HG03175 (cell line): Measurements from ENCODE around the gene NPTN.

ENCODE experiments used
- ATAC-seq: cut with Tn5 transposase; IDR thresholded peaks from one replicate; pipeline ENCODE4 v1.9.1; 2021; ENCODE audit warnings: mild to moderate bottlenecking, moderate library complexity; ENCODE audit not compliant: unreplicated experiment

The NPTN gene

DNA sequence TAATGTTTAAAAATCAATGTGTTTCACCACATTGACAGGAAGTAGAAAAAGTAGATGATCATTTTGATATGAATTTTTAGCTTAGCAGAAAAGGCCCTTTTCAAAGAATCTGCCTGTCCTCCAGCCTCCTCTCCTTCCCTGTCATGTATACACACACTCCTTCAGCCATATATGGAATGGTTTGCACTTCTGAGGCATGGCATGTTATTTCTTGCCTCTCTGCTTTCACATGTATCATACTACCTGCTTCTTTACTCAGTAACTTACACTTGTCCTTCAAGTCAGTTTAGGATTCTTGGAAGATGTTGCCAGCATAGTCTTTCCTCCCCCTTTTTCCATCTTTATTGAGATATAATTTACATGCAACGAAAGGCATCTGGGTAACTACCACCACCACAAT is 111.2 kb downstream of the NPTN start:
- no peak for ATAC-seq

DNA sequence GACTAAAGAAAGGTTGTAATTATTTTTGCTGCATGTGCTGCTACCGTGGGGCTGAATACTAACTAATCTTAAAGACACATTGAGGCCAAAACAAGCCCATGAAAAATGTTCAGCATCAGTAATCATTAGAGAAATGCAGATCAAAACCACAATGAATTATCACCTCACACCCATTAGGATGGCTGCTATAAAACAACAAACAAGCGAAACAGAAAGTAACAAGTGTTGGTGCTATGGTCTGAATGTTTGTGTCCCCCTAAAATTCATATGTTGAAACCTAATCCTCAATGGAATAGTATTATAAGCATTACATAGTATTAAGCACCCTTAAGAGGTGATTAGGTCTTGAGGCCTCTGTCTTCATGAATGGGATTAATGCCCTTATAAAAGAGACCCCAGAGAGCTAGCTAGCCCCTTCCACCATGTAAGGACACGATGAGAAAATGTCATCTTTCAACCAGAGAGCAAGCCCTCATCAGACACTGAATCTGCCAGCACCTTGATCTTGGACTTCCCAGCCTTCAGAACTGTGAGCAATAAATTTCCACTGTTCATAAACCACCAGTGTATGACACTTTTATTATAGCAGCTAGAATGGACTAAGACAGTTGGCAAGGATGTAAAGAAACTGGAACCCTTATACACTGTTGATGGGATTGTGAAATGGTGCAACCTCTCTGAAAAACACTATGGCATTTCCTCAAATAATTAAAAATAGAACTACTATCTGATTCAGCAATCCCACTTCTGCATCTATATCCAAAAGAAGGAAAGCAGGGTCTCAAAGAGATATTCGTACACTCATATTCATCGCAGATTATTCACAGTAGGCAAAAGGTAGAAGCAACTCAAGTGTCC is 114.1 kb downstream of the NPTN start:
- ATAC-seq, result no peak

DNA sequence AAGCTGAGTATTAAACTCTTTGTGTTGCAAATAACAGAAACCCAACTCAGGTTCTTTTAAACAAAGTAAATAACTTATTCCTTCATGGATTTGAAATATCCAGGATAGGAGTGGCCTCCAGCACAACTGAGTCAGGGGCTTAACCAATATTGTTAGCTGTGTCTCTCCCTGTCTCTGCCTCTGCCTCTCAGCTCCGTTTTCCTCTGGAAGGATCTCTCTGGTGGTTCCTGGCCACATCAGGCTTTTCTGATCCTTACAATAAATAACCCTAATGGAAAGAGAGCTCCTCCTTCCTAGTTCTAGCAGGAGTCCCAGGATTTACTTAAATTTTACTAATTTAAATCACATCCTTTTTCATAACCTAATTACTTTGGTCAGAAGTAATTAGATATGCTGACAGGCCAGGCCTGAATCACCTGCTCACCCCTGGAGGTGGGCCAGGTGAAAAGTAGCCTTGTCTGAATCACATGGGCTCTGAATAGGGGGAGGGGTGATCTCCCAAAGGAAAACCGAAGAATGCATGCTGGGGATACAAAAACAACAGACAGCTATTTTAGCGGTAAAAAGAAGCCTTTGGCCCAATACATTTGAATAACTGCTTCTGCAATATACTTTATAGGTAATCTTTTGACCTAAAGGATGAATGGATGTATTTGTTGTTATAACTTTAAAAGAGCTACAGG is 114.9 kb downstream of the NPTN start:
- ATAC-seq, result no peak

DNA sequence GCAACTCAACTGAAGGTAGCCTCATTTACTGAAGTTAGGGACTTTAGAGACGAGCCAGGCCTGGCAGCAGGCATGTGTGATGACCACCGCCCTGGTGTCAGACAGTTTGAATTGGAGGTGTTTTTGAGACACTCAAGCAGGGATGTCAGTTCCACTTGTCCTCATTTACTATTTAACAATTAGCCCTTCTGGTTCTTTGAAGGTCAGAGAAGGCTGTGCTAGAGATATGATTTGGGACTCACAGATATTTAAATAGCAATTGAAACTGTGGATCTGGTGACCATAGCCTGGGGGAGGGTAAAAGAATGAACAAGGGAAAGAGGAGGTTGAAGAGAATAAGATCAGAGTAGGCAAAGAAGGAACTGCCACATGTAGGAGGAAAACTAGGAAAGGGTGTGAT is 115.6 kb downstream of the NPTN start:
- ATAC-seq, result no peak

DNA sequence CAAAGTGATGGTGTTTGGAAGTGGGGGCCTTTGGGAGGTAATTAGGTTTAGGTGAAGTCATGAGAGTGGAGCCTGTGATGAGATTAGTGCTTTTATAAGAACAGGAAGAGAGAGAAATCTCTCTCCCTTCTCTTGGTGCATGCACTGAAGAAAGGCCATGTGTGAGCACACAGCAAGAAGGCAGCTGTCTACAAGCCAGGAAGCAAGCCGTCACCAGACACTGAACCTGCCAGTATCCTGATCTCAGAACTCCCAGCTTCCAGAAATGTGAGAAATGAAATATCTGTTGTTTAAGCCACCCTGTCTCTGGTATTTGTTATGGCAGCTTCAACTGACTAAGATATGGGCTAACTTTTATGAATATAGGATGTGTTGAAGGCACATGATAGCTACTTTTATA is 117.7 kb downstream of the NPTN start:
- no peak for ATAC-seq
